ENCODE results near the gene NAA38.

The NAA38 gene

GRCh38 chr17:7833795-7834541 lies 23.4 kb downstream of the NAA38 start, which contains the start of gene KDM6B (continued):
- TF ChIP-seq ZNF223 (tag by site-specific recombination; IDR thresholded peaks at IDR 0.05) = 0 out of 2 replicates have a peak, but pooled peaks have one; percentile 53
- no peak for TF ChIP-seq ZNF548 (tag by site-specific recombination; IDR thresholded peaks at IDR 0.05)
- no peak for TF ChIP-seq GLI4 (tag by site-specific recombination; IDR thresholded peaks at IDR 0.05)
- TF ChIP-seq ZNF335 (tag by site-specific recombination; conservative IDR thresholded peaks at IDR 0.05) = peak; percentile 96
- no peak for TF ChIP-seq ZNF555 (tag by site-specific recombination; conservative IDR thresholded peaks at IDR 0.05)
- peak; percentile 46 for TF ChIP-seq ZNF398 (tag by site-specific recombination; IDR thresholded peaks at IDR 0.05)
- no peak for TF ChIP-seq ZNF2 (tag by site-specific recombination; IDR thresholded peaks at IDR 0.05)
- no peak for TF ChIP-seq ZNF843 (tag by site-specific recombination; IDR thresholded peaks at IDR 0.05)
- TF ChIP-seq ZNF138 (tag by site-specific recombination; IDR thresholded peaks at IDR 0.05; ENCODE audit: borderline replicate concordance) = no peak
- no peak for TF ChIP-seq ZNF354C (tag by site-specific recombination; IDR thresholded peaks at IDR 0.05; ENCODE audit: borderline replicate concordance, low read depth)
- TF ChIP-seq ZBTB49 (tag by site-specific recombination; IDR thresholded peaks at IDR 0.05; ENCODE audit: low read depth) = no peak
- no peak for TF ChIP-seq ZNF23 (tag by site-specific recombination; IDR thresholded peaks at IDR 0.05; ENCODE audit: borderline replicate concordance)
- TF ChIP-seq ZNF157 (tag by site-specific recombination; IDR thresholded peaks at IDR 0.05) = no peak
- no peak for TF ChIP-seq ZFHX2 (tag by site-specific recombination; conservative IDR thresholded peaks at IDR 0.05)
- TF ChIP-seq ZNF561 (tag by site-specific recombination; IDR thresholded peaks at IDR 0.05; ENCODE audit: borderline replicate concordance) = no peak
- TF ChIP-seq KLF1 (tag by site-specific recombination; IDR thresholded peaks at IDR 0.05) = peak; percentile 90
- no peak for TF ChIP-seq ZNF610 (tag by site-specific recombination; IDR thresholded peaks at IDR 0.05; ENCODE audit: borderline replicate concordance)
- TF ChIP-seq ZNF37A (tag by site-specific recombination; IDR thresholded peaks at IDR 0.05) = no peak
- TF ChIP-seq KLF9 (tag by site-specific recombination; IDR thresholded peaks at IDR 0.05; ENCODE audit: low read depth) = peak; percentile 94
- TF ChIP-seq ZNF211 (tag by site-specific recombination; IDR thresholded peaks at IDR 0.05; ENCODE audit: low read depth) = no peak
- no peak for TF ChIP-seq YY2 (tag by site-specific recombination; IDR thresholded peaks at IDR 0.05)
- TF ChIP-seq ZNF704 (tag by site-specific recombination; IDR thresholded peaks at IDR 0.05) = no peak
- no peak for TF ChIP-seq ZNF280C (tag by site-specific recombination; IDR thresholded peaks at IDR 0.05)
- peak; percentile 75 for TF ChIP-seq IKZF3 (tag by site-specific recombination; IDR thresholded peaks at IDR 0.05)
- peak; percentile 71 for TF ChIP-seq ZBTB10 (tag by site-specific recombination; IDR thresholded peaks at IDR 0.05)
- TF ChIP-seq ZNF785 (tag by site-specific recombination; IDR thresholded peaks at IDR 0.05) = no peak
- peak; percentile 84 for TF ChIP-seq SP3 (tag by site-specific recombination; IDR thresholded peaks at IDR 0.05)
- TF ChIP-seq TCF7L2 (IDR thresholded peaks at IDR 0.05; ENCODE audit: borderline replicate concordance, low read depth, low read length) = no peak
- TF ChIP-seq ZNF654 (tag by site-specific recombination; IDR thresholded peaks at IDR 0.05; ENCODE audit: low read depth) = no peak

All from HEK293 (cell line).